SIG-M5 treated with dmso at 0.1 percent for 504 hours (cell line): ENCODE data around the gene SIGLEC9.
"Not testable (repeated sequence)": the region's sequence is repeated elsewhere in the genome, so short reads cannot be mapped to it uniquely, and the experiment has no call there.

ENCODE experiments used
- DNase-seq: peaks from one replicate; lab custom pipeline; 2025; ENCODE audit not compliant: unreplicated experiment; lab: John Stamatoyannopoulos, UW

Gene SIGLEC9

DNA sequence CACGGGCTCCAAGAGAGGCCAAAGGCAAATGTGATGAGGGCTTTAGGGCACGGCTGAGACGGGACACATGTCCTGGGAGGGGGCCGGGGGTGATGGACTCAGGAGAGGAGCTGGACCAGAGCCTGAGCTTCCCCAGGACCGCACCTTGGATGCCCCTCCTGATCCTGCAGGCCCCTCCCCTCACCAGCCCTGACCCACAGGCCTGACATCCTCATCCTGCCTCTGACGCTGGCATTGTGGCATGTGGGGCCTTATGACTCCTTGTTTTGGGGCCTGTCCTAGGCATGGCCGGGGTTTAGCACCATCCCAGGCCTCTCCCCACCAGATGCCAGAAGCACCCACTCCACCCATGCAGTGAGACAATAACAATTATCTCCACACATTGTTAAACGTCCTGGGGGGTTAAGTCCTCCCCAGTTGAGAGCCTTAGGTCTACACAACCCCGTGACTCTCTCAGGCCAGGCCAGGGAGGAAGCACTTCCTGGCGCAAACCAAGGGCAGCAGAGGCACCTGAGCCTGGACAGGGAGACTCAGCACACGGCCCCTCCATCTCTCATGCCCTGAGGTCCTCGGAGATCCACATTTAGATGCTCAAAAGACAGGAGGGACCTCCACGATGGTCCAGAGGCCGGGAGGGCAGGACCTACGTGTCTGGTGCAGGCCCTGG is 18.2 kb downstream of the SIGLEC9 start:
- DNase-seq, result not testable (repeated sequence)

DNA sequence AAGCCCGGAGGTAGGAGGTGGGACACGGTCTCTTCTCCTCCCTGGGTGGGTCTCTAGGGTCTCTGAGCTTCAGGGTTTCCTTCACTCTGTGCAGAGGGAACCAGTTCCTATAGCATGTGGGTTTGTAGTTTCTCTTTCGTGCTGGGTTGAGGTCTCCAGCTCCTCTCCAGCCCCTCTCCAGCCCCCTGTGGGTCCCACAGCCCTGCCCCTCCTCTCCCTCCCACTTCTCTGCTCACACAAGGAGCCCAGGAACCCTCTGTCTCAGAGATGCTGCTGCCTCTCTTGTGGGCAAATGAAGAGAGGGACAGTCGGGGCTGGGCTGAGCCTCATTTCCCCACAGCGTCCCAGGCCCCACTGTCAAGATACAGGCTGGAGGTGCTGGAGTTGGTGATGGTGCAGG is 18.8 kb downstream of the SIGLEC9 start:
- DNase-seq, result no peak

DNA sequence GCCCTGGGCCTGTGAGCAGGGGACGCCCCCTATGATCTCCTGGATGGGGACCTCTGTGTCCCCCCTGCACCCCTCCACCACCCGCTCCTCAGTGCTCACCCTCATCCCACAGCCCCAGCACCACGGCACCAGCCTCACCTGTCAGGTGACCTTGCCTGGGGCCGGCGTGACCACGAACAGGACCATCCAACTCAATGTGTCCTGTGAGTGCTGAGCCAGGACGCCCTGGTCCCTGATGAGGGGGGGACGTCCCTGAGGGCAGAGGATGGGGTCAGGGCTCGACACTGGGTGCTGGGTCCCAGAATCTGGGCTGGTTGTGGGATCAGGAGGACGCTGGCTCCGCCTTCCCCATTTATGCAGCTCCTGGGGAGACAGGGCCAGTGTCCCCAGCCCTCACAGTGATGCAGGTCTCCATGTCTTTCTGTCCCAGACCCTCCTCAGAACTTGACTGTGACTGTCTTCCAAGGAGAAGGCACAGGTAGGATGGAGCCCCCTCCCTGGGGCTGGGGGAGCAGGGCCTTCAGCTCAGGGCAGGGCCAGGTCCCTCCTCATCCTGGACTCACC is 19.9 kb downstream of the SIGLEC9 start:
- DNase-seq, result no peak

DNA sequence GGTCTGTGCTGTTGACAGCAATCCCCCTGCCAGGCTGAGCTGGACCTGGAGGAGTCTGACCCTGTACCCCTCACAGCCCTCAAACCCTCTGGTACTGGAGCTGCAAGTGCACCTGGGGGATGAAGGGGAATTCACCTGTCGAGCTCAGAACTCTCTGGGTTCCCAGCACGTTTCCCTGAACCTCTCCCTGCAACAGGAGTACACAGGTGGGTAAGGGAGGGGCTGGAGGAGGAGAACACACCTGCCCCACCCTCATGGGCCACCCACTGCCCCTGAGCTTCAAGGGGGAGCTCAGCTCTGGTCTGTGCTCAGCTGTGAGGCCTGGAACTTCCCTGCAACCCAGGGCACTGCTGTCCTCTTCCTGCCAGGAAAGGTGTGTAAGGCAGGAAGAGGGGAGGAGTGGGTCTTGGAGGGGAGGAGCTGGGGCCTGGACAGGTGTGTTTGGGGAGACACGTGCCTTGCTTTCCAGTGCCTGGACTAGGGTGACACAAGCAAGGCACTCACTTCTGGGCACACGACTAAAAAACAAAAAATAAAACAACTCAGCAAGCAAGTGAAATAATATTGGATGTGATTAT is 21.3 kb downstream of the SIGLEC9 start:
- DNase-seq, result no peak

DNA sequence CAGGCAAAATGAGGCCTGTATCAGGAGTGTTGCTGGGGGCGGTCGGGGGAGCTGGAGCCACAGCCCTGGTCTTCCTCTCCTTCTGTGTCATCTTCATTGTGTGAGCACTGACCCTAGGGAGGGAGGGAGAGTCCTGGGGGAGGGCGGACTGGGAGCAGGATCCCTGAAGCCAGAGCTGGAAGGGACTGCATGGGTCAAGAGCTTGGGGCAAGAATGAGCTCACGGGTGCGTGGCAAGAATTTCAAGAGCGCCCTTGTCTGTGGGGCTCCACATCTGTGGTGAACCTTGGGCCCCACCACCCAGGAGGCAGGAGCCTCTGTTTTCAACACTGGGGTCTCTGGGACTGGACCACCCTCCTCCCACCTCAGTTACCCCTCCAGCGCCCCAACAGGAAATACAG is 22.0 kb downstream of the SIGLEC9 start:
- DNase-seq, result no peak

DNA sequence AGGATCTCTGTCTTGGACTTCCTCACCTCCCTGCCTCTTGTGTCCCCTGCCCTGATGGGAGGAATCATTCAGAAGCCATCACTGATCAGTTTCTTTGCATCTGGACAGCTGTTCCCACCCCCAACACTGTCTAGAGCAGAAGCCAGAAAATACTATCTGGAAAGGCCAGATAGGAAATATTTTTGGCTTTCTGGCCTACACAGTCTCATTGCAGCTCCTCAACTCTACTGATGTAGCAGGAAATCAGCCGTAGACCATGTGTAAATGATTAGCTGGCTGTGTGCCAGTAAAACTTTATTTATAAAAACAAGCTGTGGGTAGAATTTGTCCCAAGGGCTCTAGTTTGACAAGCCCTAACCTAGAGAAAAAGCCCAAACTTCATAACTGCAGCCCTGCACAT is 23.0 kb downstream of the SIGLEC9 start:
- no peak for DNase-seq

DNA sequence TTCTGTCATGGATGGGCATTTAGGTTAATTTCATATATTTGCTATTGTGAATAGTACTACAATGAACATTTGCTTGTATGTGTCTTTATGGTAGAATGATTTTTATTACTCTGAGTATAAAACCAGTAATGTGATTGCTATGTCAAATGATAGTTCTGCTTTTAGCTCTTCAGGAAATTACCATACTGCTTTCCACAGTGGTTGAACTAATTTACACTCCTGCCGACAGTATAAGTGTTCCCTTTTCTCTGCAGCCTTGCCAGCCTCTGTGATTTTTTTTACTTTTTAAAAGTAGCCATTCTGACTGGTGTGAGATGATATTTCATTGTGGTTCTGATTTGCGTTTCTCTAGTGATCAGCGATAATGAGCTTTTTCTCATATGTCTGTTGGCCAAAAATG is 23.9 kb downstream of the SIGLEC9 start:
- no peak for DNase-seq

DNA sequence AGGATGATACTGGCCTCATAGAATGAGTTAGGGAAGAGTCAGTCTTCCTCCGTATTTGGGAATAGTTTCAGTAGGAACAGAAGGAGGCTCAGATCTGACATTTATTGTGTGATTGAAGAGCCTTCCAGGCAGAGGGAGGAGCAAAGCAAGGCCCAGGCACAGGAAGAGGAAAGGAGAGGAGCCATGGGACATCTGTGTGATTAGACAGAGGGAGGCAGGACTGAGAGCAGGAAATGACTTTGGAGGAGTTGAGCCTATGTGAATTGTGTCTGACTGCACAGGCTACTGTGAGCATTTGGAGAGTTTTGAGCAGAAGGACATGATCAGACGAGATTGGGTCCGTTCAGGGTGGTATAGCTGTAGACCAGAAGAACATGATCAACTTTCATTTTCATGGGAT is 25.9 kb downstream of the SIGLEC9 start:
- no peak for DNase-seq

DNA sequence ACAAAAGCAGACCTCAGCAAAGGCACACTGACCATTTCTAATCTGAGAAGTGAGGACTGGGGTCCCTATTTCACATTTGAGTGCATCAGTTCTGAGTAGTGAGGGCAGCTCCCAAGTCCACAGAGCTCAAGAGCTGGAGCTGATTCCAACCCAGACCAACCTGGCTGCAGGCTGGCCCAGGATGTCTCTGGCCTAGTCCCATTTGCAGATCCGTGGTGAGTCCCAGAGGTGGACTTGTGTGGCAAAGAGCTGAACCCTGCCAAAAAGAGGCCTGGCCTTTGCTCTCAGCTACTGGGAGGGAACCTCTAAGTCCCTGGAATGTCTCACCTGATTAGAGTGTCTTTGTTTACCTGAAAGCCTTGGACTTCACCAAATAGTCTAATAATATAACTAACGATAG is 32.0 kb downstream of the SIGLEC9 start:
- no peak for DNase-seq

DNA sequence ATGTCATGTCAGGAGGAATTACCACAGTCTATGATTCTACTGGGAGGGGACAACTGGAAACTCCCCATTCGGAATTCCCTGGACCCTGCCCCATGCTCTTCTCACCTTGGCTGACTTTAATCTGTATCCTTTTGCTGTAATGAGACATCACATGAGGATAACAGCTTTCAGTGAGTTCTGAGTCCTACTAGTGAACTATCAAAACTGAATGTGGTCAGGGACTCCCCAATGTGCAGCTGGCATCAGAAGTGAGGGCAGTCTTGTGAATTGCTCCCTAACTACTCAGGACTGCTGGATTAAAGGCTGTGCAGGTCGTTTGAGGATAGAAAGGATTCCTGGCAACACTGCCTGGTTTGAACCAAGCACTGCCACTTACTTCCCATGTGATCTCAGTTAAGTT is 32.6 kb downstream of the SIGLEC9 start:
- DNase-seq, result no peak

DNA sequence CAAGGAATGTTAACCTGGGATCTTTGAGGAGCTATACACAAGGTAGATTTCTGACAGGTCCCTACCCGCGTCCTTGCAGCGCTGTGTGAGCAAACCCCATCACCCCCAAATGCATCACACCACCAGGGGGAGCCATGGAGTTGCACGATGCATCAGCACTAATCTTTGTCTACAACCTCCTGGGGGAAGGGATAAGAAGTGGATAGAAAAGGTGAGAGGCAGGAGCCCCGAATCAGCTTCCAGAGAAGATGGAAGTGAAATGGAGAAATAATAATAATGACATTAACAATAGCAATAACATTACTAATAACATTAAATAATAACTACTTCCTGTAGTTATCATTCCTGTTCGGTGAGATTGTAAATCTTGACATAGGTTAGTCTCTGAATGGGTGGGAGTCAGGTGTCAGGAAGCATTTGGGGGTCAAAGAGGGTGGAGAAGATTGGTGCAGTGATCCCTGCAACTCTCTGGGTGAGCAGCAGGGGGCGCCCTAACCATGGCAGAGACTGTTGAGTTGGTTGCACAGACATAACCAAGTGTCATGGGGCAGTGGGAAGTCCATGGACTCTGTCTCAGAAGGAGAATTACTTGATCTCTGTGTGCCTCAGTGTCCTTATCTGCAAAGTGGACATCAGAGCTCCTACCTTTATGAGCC is 33.9 kb downstream of the SIGLEC9 start:
- DNase-seq, result peak; percentile 45

DNA sequence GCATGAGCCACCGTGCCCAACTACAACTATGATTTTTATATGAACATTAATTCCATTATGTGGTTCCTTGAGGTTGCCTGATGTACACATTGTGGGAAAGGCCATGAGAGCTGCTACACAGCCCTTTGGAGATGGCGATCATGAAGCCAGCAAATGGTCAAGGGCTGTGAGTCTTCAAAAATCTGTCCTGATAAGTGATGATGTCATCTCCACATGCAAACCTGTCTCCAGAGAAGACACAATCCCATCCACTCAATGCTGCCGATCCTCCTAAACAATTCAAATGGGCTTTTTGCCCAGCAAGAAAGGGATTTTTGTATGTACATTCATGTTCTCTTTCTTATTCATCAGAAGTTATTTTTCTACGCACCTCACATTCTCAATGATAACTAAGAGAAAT is 35.0 kb downstream of the SIGLEC9 start:
- no peak for DNase-seq

DNA sequence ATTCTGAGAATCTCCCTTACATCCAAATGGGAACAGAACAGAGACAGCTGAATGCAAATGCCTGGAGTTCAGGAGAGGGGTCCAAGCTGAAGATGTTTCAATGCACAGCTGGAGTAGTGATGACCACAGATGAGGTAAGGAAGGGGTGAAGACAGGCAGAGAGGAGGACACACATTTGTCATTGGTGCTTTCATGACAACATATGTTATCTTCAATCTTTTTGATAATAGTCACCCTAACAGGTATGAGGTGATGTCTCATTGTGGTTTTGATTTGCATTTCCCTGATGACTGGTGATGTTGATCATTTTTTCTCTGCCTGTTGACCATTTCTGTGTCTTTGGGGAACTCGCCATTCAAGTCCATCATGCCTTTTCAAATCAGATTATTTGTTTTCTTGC is 36.6 kb downstream of the SIGLEC9 start:
- DNase-seq, result no peak

DNA sequence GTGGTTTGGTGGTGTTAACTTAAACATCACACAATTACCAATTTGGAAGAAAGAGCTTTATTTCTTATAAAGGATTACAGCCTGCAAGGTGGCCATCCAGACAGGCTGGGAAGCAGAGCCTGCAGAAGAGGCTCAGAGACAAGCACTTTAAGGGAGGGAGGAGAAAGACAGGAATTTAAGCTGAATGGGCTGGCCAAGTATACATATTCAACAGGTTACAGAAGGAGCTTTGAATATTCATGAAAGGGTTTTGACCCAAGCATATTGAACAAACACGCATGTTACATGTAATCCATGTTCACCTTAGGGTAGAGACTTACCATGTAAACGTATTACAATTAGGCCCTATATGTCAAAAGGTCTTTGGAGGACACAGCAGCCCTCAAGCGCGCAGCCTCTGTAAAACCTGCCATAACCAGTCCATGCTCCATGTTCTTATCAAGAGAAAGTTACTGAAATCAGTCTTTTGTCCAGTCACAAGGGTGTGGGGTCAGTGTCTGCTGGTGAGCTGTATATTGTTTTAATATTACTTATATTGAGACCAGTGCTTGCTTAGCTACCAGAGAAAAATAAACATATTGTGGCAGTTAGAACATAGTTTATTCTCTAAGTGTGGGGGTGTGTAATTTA is 37.3 kb downstream of the SIGLEC9 start:
- no peak for DNase-seq

DNA sequence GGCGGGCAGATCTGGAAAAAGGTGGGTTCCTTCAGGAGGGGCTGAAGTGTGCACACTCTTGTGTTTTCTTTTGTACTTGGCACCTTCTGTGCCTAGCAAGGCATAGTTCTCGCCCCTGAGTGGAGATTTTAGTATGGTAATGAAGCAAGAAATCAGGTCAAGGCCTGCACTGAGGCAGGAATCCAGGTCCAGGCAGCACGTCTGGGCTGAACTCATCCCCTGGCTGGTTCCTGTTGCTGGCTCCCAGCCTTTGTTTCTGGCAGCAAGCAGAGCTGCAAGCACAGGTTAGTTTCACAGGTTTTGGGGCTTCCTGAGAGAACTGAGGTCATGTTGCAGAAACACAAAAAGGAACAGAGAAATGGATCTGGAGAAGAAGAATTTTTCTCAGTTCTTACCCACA is 38.6 kb downstream of the SIGLEC9 start:
- no peak for DNase-seq

DNA sequence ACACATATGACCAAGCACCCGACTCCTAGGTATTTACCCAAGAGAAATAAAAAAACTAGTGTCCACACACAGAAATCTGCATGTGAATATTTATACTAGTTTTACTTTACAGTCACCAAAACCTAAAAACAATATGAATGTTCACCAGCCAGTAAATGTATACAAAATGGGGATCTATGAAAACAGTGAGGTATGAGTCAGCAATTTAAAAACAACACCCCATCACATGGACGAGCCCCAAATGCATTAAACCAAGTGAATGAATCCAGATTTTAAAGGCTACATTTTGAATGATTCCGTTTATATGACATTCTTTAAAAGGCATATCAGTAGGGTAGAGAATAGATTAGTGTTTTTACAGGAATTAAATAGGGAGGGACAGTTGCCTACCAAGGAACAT is 39.5 kb downstream of the SIGLEC9 start:
- no peak for DNase-seq

DNA sequence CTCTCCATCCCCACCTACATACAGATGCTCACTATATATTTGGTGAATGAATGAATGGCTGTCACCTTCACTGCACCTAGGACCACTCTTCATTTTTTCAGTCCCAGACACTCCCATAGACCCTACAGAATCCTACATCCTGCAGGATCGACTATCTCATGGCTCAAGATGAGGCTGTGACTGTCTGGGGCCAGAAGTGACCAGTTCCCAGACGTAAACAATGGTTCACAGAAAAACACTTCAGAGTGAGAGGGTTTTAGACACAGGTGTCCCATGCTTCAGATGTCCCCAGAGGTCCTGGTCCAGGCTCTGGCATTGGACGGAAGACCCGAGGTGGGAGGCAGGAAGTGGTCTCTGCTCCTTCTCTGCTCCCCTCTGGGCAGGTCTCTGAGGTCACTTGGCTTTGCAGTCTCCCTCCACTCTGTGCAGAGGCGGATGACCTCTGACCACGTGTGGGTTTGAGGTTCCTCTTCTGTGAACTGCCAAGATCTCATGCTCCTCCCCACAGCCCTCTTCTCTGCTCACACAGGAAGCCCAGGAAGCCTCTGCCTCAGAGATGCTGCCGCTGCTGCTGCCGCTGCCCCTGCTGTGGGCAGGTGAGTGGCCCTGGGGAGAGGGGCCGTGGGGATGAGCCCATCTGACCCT is 42.3 kb downstream of the SIGLEC9 start:
- DNase-seq, result peak; percentile 19

DNA sequence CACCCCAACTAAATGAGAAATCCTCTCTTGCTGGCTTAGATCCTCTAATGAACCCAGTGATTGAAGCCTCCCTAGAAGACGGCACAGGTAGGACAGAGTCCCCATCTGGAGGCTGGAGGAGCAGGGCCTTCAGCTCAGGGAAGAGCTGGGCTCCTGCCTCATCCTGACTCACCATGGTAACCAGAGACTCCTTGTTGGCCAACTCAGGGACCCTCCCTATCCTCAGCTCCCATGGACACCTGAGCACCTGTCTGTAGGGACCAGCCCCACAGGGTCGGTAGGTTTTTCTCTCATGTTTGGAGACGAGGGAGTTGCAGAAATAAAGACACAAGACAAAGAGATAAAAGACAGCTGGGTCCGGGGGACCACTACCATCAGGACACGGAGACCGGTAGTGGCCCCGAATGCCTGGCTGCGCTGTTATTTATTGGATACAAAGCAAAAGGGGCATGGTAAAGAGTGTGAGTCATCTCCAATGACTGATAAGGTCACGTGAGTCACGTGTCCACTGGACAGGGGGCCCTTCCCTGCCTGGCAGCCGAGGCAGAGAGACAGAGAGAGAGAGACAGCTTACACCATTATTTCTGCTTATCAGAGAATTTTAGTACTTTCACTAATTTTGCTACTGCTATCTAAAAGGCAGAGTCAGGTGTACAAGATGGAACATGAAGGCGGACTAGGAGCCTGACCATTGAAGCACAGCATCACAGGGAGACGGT is 44.0 kb downstream of the SIGLEC9 start:
- no peak for DNase-seq

DNA sequence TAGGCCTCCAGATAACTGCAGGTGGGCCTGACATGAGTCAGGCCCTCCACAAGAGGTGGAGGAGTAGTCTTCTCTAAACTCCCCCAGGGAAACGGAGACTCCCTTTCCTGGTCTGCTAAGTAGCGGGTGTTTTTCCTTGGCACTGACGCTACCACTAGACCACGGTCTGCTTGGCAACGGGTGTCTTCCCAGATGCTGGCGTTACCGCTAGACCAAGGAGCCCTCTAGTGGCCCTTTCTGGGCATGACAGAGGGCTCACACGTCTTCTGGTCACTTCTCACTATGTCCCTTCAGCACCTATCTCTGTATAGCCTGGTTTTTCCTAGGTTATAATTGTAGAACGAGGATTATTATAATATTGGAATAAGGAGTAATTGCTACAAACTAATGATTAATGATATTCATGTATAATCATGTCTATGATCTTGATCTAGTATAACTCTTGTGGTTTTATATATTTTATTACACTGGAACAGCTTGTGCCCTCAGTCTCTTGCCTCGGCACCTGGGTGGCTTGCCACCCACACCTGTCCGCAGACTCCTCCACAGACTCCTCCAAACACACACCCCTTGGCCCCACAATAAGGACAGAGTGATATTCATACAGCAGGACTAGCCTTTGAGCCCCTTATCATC is 44.7 kb downstream of the SIGLEC9 start:
- DNase-seq, result peak; percentile 37

DNA sequence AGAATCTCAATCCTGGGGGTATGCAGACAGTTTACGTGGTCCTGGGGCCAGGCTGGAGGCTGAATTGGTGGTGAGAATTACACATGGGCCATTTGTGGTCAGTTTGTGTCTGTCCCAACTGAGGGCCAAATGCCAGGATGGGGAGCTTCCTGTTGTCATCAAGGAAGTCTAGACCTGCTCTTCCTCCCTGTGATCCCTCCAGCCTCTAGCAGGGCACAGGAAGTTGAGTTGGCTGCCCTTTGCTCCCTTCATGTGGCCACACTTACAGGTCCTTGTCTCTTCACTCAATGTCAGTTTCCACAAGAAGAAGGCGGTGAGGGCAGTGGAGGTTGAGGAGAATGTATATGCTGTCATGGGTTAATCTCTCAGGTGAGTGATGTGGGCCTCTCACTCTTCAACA is 47.5 kb downstream of the SIGLEC9 start:
- no peak for DNase-seq
